ENCODE data around the gene TESK1. TPM values are rescaled to one million over a fixed set of nuclear protein-coding genes. Genes with fewer than 3 reads are reported as not detected.

TESK1 gene
- polyA plus RNA-seq, 1 experiment, result 32.6 TPM

- no peak for DNase-seq (ENCODE audit: low read depth)
- TF ChIP-seq CTCF (IDR thresholded peaks at IDR 0.05; ENCODE audit: insufficient read depth, low read depth, low read length), result no peak
- POLR2A ChIA-PET, result no interaction called here
- Histone ChIP-seq H3K36me3 (ENCODE audit: control insufficient read depth, insufficient read depth, low read length) (no peaks in the 10 kb centered on the region), H3K4me3 (ENCODE audit: low read depth, low read length) (no peak within 1 kb of the TSS), H3K27me3 (ENCODE audit: control insufficient read depth, insufficient read depth, low read length) (no peaks in the 10 kb centered on the region)
- CTCF ChIA-PET, result interaction anchor here (0.5 to 1.4 kb wide), 3 partner anchors 26 to 46 kb away, joined by 3 read pairs; no protein-coding TSS in a partner anchor
Measured at GRCh38 chr9:35650341-35651158, 45.5 kb downstream of the TESK1 start, which contains the start of gene SIT1. Gene SIT1 (minus strand): TSS chr9:35650931. CDS start chr9:35650853, 78 bp downstream.

DNA sequence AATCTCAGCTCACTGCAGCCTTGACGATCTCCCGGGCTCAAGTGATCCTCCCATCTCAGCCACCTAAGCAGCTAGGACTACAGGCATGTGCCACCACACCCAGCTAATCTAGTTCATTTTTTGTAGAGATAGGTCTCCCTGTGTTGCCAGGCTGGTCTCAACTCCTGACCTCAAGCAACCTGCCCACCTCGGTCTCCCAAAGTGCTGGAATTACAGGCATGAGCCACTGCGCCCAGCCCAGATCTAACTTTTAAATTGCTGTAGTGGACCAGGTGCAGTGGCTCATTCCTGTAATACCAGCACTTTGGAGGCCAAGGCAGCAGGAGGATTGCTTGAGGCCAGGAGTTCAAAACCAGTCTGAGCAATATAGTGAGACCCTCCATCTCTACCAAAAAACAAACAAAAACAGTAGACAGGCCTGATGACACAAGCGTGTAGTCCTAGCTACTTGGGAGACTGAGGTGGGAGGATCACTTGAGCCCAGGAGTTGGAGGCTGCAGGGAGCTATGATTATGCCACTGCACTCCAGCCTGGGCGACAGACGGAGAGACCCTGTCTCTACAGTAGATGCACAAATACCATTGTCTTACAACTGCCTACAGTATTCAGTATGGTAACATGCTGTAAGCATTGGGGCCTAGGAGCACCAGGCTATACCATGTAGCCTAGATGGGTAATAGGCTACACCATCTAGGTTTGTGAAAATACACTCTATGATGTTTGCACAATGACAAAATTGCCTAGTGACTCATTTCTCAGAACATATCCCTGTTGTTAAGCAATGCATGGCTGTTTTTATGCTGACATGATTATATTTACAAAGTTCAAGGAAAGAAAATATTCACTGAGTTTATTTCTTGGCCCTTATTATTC lies 47.1 kb downstream of the TESK1 start:
- TF ChIP-seq CTCF (IDR thresholded peaks at IDR 0.05; ENCODE audit: insufficient read depth, low read depth, low read length), result no peak

DNA sequence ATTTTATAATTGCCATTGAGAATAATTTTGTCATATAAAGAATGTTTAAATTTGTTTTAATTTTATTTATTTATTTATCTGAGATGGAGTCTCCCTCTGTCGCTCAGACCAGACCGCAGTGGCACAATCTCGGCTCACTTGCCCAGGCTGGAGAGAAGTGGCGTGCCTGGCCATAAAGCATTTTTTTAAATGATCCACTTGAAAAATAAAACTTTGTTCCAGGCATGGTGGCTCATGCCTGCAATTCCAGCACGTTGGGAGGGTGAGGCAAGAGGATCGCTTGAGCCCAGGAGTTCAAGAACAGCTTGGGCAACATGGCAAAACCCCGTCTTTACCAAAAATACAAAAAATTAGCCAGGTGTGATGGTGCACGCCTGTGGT lies 47.8 kb downstream of the TESK1 start:
- Histone ChIP-seq H3K27me3 (ENCODE audit: control insufficient read depth, insufficient read depth, low read length) (no peaks in the 10 kb centered on the region), H3K36me3 (ENCODE audit: control insufficient read depth, insufficient read depth, low read length) (no peaks in the 10 kb centered on the region), H3K4me3 (ENCODE audit: low read depth, low read length) (no peak overlapping the region)
- DNase-seq (ENCODE audit: low read depth), result no peak
- ChIA-PET CTCF (interaction anchor here (1.7 kb wide), 1 partner anchor 43 kb away, joined by 9 read pairs; no protein-coding TSS in a partner anchor), POLR2A (no interaction called here)
- no peak for TF ChIP-seq CTCF (IDR thresholded peaks at IDR 0.05; ENCODE audit: insufficient read depth, low read depth, low read length)

More for the DNA sequence above, 47.1 kb downstream of the TESK1 start:
- H3K4me3 ChIP-seq (ENCODE audit: low read depth, low read length), result no peak overlapping the region
- ChIA-PET CTCF (interaction anchor here (1.7 kb wide), 1 partner anchor 44 kb away, joined by 9 read pairs; no protein-coding TSS in a partner anchor), POLR2A (no interaction called here)
- H3K36me3 ChIP-seq (ENCODE audit: control insufficient read depth, insufficient read depth, low read length), result no peaks in the 10 kb centered on the region
- DNase-seq (ENCODE audit: low read depth), result no peak
- no peaks in the 10 kb centered on the region for H3K27me3 ChIP-seq (ENCODE audit: control insufficient read depth, insufficient read depth, low read length)

- Histone ChIP-seq H3K27me3 (ENCODE audit: control insufficient read depth, insufficient read depth, low read length) (no peaks in the 10 kb centered on the region), H3K36me3 (ENCODE audit: control insufficient read depth, insufficient read depth, low read length) (no peaks in the 10 kb centered on the region), H3K4me3 (ENCODE audit: low read depth, low read length) (no peak overlapping the region)
- DNase-seq (ENCODE audit: low read depth), result no peak
- TF ChIP-seq CTCF (IDR thresholded peaks at IDR 0.05; ENCODE audit: insufficient read depth, low read depth, low read length), result no peak
- ChIA-PET POLR2A (no interaction called here), CTCF (interaction anchor here (1.7 kb wide), 1 partner anchor 42 kb away, joined by 9 read pairs; no protein-coding TSS in a partner anchor)
Measured at GRCh38 chr9:35653611-35654010, 48.5 kb downstream of the TESK1 start.

DNA sequence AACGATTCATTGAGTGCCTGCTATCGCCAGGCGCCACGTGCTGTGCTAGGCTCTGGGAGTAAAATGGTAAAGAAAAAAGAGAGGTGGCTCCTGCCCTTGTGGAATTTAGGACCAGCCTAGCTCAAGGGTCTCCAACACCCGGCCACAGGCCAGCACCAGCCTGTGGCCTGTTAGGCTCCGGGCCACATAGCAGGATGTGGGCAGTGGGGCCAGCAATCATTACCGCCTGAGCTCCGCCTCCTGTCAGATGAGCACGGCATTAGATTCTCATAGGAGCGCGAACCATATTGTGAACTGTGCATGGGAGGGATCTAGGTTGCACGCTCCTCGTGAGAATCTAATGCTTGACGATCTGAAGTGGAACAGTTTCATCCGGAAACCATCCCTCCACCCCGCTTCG lies 51.3 kb downstream of the TESK1 start:
- TF ChIP-seq CTCF (IDR thresholded peaks at IDR 0.05; ENCODE audit: insufficient read depth, low read depth, low read length), result no peak
- no peaks in the 10 kb centered on the region for H3K27me3 ChIP-seq (ENCODE audit: control insufficient read depth, insufficient read depth, low read length)
- no peak for DNase-seq (ENCODE audit: low read depth)
- ChIA-PET CTCF (interaction anchor here (0.6 to 6.5 kb wide), 7 partner anchors 9 to 299 kb away, joined by 3 to 74 read pairs (median 9); partner anchors contain the start of genes CREB3 and TLN1), POLR2A (interaction anchor here (0.5 to 1.8 kb wide), 2 partner anchors 34 to 131 kb away, joined by 8 read pairs; partner anchors contain the start of gene TPM2)
- no peak overlapping the region for H3K4me3 ChIP-seq (ENCODE audit: low read depth, low read length)
- peaks cover 3% of the 10 kb centered on the region for H3K36me3 ChIP-seq (ENCODE audit: control insufficient read depth, insufficient read depth, low read length)

Data from BJ (cell line).